Neural cell (in vitro differentiated cells): ENCODE data around the gene ADAMTS16.

Experiments used
- EP300 ChIP-seq: fragments of 450-650 bp; conservative IDR thresholded peaks from 2 replicates; pipeline ENCODE4 v1.6.1; 2014; ENCODE audit warnings: antibody characterized with exemption, mild to moderate bottlenecking, moderate library complexity; ENCODE audit not compliant: poor library complexity, severe bottlenecking
- EZH2 ChIP-seq: fragments of 200-600, 300-800 bp; shearing (Covaris generic), sonication (generic); IDR thresholded peaks from 2 replicates; pipeline ENCODE4 v1.6.1; 2014; ENCODE audit warnings: antibody characterized with exemption, low read length, borderline replicate concordance, mild to moderate bottlenecking; ENCODE audit not compliant: insufficient read depth, poor library complexity, severe bottlenecking
- POLR2AphosphoS5 ChIP-seq: IDR thresholded peaks from 2 replicates; pipeline ENCODE4 v1.6.1; 2012
- RAD21 ChIP-seq: fragments of 450-650 bp; conservative IDR thresholded peaks from 2 replicates; pipeline ENCODE4 v1.6.1; 2014; ENCODE audit warnings: antibody characterized with exemption, mild to moderate bottlenecking, moderate library complexity
- TAF1 ChIP-seq: IDR thresholded peaks from 2 replicates; pipeline ENCODE4 v1.6.1; 2012; ENCODE audit warnings: low read depth
- TF ChIP-seq, protein P1 (sequence below): fragments of 450-650 bp; IDR thresholded peaks from 2 replicates; pipeline ENCODE4 v1.5.1; 2014; ENCODE audit warnings: antibody characterized with exemption, mild to moderate bottlenecking, moderate library complexity; ENCODE audit not compliant: poor library complexity, severe bottlenecking

DNA sequence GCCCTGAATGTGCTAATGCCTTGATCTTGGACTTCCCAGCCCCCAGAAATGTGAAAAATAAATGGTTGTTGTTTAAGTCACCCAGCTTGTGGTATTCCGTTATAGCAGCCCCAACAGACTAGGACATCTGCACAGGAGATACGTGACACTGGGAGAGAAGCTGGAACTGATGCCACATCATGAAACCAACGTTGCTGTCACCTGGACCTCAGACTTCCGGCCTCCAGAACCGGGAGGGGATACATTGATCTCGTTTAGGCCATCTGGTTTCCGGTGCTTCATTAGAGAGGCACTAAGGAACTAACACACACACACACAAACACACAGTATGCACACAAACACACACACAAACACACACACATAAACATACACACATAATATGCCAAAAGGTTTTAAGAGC is 207.3 kb downstream of the ADAMTS16 start:
- no peak for TF ChIP-seq TAF1
- TF ChIP-seq, protein P1, sequence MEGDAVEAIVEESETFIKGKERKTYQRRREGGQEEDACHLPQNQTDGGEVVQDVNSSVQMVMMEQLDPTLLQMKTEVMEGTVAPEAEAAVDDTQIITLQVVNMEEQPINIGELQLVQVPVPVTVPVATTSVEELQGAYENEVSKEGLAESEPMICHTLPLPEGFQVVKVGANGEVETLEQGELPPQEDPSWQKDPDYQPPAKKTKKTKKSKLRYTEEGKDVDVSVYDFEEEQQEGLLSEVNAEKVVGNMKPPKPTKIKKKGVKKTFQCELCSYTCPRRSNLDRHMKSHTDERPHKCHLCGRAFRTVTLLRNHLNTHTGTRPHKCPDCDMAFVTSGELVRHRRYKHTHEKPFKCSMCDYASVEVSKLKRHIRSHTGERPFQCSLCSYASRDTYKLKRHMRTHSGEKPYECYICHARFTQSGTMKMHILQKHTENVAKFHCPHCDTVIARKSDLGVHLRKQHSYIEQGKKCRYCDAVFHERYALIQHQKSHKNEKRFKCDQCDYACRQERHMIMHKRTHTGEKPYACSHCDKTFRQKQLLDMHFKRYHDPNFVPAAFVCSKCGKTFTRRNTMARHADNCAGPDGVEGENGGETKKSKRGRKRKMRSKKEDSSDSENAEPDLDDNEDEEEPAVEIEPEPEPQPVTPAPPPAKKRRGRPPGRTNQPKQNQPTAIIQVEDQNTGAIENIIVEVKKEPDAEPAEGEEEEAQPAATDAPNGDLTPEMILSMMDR, result no peak
- TF ChIP-seq POLR2AphosphoS5, result no peak
- TF ChIP-seq EZH2, result no peak
- TF ChIP-seq RAD21, result no peak
- no peak for TF ChIP-seq EP300
